Activated T-cell treated with anti-CD3 and anti-CD28 coated beads, Interleukin-2, amount 50 U/mL, for 1 hour (primary cell): Measurements from ENCODE around the gene AMPD1.

Experiments
- DNase-seq: peaks from one replicate; pipeline ENCODE4 v3.0.0-alpha.2; 2020

The AMPD1 gene

DNA sequence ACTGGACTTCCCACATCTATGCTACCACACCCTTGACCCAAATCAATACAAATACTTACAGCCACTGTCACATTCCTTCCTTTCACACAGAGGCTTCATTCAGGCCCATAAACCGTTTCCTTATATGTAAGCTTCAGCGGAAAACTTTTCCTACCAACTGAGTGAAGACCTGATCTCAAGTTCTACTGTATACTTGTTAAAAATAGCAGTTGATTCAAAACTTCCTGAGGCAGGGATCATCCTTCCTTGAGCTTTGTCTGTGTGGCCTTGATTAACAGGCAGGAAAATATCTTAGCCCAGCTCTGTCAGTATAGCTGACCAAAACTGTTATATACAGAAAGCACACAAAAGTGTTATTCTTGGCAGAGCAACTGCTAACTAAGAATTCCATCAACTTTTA is 68.2 kb downstream of the AMPD1 start:
- no peak for DNase-seq

DNA sequence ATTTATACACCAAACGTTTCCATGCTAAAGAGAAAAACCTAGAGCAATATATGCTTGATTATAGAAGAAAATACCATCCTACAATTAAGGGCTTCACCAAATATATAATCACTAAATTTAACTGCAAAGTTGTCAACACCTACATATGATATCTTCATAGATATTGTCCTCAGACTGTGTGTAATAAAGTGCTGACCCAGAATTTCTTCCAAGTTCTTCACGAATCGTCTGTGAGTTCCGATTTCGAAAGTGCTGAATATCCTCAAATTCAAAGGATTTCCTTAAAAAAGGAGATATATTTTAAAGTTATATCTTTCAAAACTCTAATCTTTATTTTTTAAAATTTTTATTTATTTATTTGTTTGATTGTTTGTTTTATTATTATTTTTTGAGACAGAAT is 72.0 kb downstream of the AMPD1 start:
- DNase-seq, result no peak
